Loucy (cell line): ENCODE measurements around the gene TMEM167B.

Source experiments
- H2AFZ ChIP-seq: fragments of 200-600 bp; sonication (generic); 2 replicates; pipeline ENCODE4 v1.6.0; 2016; ENCODE audit warnings: antibody characterized with exemption, mild to moderate bottlenecking, low read length, moderate library complexity
- H3F3A ChIP-seq: fragments of 200-600 bp; 2 replicates; pipeline ENCODE4 v1.6.0; 2016; ENCODE audit warnings: antibody characterized with exemption, low read depth, mild to moderate bottlenecking
- H3K27me3 ChIP-seq: fragments of 200-600 bp; sonication (generic); 2 replicates; pipeline ENCODE4 v1.6.1; 2014; ENCODE audit warnings: low read length, mild to moderate bottlenecking; ENCODE audit not compliant: insufficient read depth, poor library complexity, severe bottlenecking
- H3K36me3 ChIP-seq: fragments of 200-600 bp; sonication (generic); 2 replicates; pipeline ENCODE4 v1.6.1; 2016; ENCODE audit warnings: low read length; ENCODE audit not compliant: insufficient read depth
- H3K4me1 ChIP-seq: fragments of 200-600 bp; sonication (generic); 2 replicates; pipeline ENCODE4 v1.5.1; 2014; ENCODE audit warnings: low read length, mild to moderate bottlenecking; ENCODE audit not compliant: insufficient read depth, poor library complexity, severe bottlenecking
- H3K4me2 ChIP-seq: fragments of 200-600 bp; sonication (generic); 2 replicates; pipeline ENCODE4 v1.6.0; 2014; ENCODE audit warnings: antibody characterized with exemption, low read length, low read depth, mild to moderate bottlenecking; ENCODE audit not compliant: poor library complexity, severe bottlenecking
- H3K4me3 ChIP-seq: fragments of 200-600 bp; sonication (generic); 2 replicates; pipeline ENCODE4 v1.5.1; 2014; ENCODE audit warnings: low read length, mild to moderate bottlenecking, mixed read lengths; ENCODE audit not compliant: poor library complexity, severe bottlenecking
- H3K79me2 ChIP-seq: fragments of 200-600 bp; sonication (generic); 2 replicates; pipeline ENCODE4 v1.6.1; 2014; ENCODE audit warnings: low read length; ENCODE audit not compliant: insufficient read depth
- H3K9ac ChIP-seq: fragments of 200-600 bp; sonication (generic); 2 replicates; pipeline ENCODE4 v1.6.0; 2014; ENCODE audit warnings: mild to moderate bottlenecking, low read depth, low read length, moderate library complexity; ENCODE audit not compliant: poor library complexity, severe bottlenecking
- H3K9me2 ChIP-seq: fragments of 200-600 bp; sonication (generic); replicated peaks from 2 replicates; pipeline ENCODE4 v1.6.1; 2016; ENCODE audit warnings: low read depth, low read length, mixed read lengths
- H3K9me3 ChIP-seq: fragments of 200-600 bp; sonication (generic); 2 replicates; pipeline ENCODE4 v1.6.1; 2014; ENCODE audit warnings: mild to moderate bottlenecking, antibody characterized with exemption, low read length, low read depth; ENCODE audit not compliant: insufficient read depth
- H4K20me1 ChIP-seq: fragments of 200-600 bp; sonication (generic); 2 replicates; pipeline ENCODE4 v1.6.0; 2014; ENCODE audit warnings: antibody characterized with exemption, low read length, mild to moderate bottlenecking; ENCODE audit not compliant: insufficient read depth, poor library complexity, severe bottlenecking
- CTCF ChIP-seq: fragments of 200-600 bp; sonication (generic); conservative IDR thresholded peaks from 2 replicates; pipeline ENCODE4 v1.5.1; 2014; ENCODE audit warnings: mild to moderate bottlenecking, antibody characterized with exemption, low read length
- EZH2phosphoT487 ChIP-seq: fragments of 200-600 bp; IDR thresholded peaks from 2 replicates; pipeline ENCODE4 v1.6.1; 2018; ENCODE audit warnings: antibody characterized with exemption, mild to moderate bottlenecking, moderate library complexity, borderline replicate concordance

The TMEM167B gene

DNA sequence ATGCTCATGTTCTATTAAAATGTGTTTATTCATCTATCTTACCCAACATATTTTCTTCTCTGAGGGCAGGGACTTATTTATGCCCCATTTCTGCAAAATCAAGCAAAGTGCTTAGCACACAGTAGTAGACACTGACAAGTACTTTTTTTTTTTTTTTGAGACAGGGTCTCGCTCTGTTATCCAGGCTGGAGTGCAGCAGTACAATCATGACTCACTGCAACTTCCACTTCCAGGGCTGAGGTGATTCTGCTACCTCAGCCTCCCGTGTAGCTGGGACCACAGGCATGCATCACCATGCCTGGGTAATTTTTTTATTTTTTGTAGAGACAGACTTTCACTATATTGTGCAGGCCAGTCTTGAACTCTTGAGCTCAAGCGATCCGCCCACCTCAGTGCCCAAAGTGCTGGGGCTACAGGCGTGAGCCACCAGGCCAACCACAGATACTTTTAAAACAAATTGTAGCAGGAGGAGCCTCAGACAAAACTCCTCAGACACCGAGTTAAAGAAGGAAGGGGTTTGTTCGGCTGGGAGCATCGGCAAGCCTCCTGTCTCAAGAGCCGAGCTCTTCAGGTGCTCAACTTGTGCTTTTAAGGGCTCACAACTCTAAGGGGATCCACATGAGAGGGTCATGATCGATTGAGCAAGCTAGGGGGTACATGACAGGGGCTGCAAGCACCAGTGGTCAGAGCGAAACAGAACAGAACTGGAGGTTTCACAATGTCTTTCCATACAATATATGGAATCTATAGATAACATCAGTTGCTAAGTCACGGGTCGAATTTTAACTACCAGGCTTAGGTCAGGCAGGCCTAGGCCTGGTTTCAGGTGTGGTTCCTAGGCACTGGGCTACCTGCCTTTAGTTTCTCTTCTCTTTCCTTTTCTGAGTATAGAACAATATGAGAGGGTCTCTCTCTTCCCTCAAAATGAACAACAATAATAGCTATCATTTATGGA, 5.7 kb upstream of the TMEM167B start:
- H3K79me2 ChIP-seq, result no peaks in the 10 kb centered on the region
- H3K4me1 ChIP-seq, result no peaks in the 10 kb centered on the region
- H3K9me2 ChIP-seq, result no peaks in the 10 kb centered on the region
- no peaks in the 10 kb centered on the region for H3K9me3 ChIP-seq
- no peaks in the 10 kb centered on the region for H3K36me3 ChIP-seq
- TF ChIP-seq CTCF, result no peak
- no peak for TF ChIP-seq EZH2phosphoT487
- no peak overlapping the region for H3K4me2 ChIP-seq
- H2AFZ ChIP-seq, result no peak overlapping the region
- no peaks in the 10 kb centered on the region for H3F3A ChIP-seq
- H4K20me1 ChIP-seq, result no peaks in the 10 kb centered on the region
- no peak overlapping the region for H3K4me3 ChIP-seq
- no peak overlapping the region for H3K9ac ChIP-seq
- H3K27me3 ChIP-seq, result no peaks in the 10 kb centered on the region

GRCh38 chr1:109089242-109090015, 1.1 kb upstream of the TMEM167B start:
- H3K9me2 ChIP-seq, result no peaks in the 10 kb centered on the region
- peaks cover 8% of the 10 kb centered on the region for H4K20me1 ChIP-seq
- H3K4me1 ChIP-seq, result peaks cover 23% of the 10 kb centered on the region
- no peaks in the 10 kb centered on the region for H3F3A ChIP-seq
- H3K9ac ChIP-seq, result no peak overlapping the region
- H2AFZ ChIP-seq, result no peak overlapping the region
- H3K79me2 ChIP-seq, result peaks cover 29% of the 10 kb centered on the region
- TF ChIP-seq EZH2phosphoT487 (no peak), CTCF (peak; percentile 89)
- no peaks in the 10 kb centered on the region for H3K9me3 ChIP-seq
- no peaks in the 10 kb centered on the region for H3K27me3 ChIP-seq
- peak overlapping the region; percentile 93 for H3K4me2 ChIP-seq
- no peak overlapping the region for H3K4me3 ChIP-seq
- H3K36me3 ChIP-seq, result peaks cover 3% of the 10 kb centered on the region; the same call in 1 of the 2 replicates

DNA sequence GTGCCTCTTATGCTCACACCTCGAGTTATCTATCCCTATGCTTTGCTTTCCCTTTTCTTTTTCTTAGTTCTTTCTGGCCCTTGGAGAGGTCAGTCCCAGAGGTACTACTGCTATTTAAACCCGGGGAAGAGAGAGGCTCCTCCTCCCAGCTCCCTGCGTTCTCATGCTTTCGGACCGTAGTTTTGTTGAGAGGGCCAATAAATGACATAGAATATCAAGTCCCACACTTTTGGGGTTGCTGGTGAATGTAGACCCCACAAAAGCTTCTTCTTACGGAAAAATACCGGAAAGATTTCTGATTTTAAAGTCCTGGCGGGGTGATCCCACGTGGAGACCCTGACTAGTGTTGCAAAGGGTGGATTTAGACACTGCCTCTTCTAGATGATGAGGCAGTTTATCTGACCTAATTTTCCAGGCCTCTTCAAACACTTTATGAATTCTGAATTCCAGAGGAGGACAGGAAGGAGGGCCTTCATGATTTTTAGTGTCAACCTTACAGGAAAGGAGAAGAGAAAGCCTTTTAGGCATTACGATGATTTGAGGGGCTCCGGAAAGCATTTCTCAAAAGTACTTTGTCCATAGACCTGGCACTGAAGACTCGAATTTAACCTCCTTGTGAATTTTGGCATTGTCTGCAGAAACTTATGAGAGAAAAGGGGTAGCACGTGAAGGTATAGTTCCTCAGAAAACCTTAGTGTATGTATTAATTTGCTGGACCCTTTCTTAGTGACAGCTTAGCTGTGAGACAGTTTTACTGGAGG, 694 bp downstream of the TMEM167B start:
- H3K4me3 ChIP-seq, result peak overlapping the region; percentile 88
- H3K79me2 ChIP-seq, result peaks cover 32% of the 10 kb centered on the region
- peaks cover 11% of the 10 kb centered on the region for H4K20me1 ChIP-seq
- no peaks in the 10 kb centered on the region for H3F3A ChIP-seq
- H3K4me1 ChIP-seq, result peaks cover 23% of the 10 kb centered on the region
- H3K9me2 ChIP-seq, result no peaks in the 10 kb centered on the region
- H3K9me3 ChIP-seq, result no peaks in the 10 kb centered on the region
- no peaks in the 10 kb centered on the region for H3K27me3 ChIP-seq
- no peak for TF ChIP-seq CTCF
- TF ChIP-seq EZH2phosphoT487, result no peak
- peak overlapping the region; percentile 80 for H3K9ac ChIP-seq
- peak overlapping the region; percentile 93 for H3K4me2 ChIP-seq
- peaks cover 5% of the 10 kb centered on the region; the same call in 1 of the 2 replicates for H3K36me3 ChIP-seq
- H2AFZ ChIP-seq, result peak overlapping the region; percentile 98
